ENCODE measurements around the gene CCDC177.
A peak's percentile ranks its signal among the peaks of the same experiment; 100 is the strongest.

DNA sequence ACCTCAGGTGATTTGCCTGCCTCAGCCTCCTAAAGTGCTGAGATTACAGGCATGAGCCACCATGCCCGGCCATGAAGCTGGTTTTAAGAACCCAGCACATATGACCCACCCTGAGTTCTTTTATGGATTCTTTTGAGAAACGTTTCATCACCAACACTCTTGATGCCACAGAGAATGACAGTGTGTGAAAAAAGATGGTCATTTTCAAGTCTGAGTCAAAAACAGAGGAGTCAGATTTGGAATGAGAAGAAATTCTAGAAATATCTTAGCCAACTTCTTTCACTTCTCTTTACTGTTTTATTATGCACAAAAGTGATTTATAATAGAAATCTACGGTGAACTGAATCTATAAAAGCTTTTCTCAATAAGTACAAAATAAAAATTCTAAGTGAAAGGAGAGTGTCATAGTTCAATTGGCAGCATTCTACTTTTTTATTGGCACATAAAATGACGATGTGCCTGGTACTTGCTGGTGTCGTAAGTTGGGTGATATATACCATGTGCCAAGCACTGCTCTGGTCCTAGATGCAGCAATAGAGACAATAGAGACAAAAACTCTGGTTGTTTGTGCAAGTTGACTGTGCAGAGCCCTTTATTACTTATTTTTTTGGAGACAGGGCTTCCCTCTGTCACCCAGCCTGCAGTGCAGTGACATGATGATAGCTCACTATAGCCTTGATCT lies 33.9 kb downstream of the CCDC177 start:
- TF ChIP-seq, protein P1, sequence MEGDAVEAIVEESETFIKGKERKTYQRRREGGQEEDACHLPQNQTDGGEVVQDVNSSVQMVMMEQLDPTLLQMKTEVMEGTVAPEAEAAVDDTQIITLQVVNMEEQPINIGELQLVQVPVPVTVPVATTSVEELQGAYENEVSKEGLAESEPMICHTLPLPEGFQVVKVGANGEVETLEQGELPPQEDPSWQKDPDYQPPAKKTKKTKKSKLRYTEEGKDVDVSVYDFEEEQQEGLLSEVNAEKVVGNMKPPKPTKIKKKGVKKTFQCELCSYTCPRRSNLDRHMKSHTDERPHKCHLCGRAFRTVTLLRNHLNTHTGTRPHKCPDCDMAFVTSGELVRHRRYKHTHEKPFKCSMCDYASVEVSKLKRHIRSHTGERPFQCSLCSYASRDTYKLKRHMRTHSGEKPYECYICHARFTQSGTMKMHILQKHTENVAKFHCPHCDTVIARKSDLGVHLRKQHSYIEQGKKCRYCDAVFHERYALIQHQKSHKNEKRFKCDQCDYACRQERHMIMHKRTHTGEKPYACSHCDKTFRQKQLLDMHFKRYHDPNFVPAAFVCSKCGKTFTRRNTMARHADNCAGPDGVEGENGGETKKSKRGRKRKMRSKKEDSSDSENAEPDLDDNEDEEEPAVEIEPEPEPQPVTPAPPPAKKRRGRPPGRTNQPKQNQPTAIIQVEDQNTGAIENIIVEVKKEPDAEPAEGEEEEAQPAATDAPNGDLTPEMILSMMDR (IDR thresholded peaks at IDR 0.05; ENCODE audit: low read depth, low read length, missing input control) = no peak
- TF ChIP-seq NR2F2 (IDR thresholded peaks at IDR 0.05) (no peak), EGR1 (IDR thresholded peaks at IDR 0.05; ENCODE audit: low read depth in 2 of 2) (no peak), YY1 (IDR thresholded peaks at IDR 0.05) (no peak), GABPA (IDR thresholded peaks at IDR 0.05 in 1 of 2, conservative IDR thresholded peaks at IDR 0.05 in 1 of 2) (no peak), RXRA (IDR thresholded peaks at IDR 0.05) (peak in 1 of 2 donors; percentile 8), TAF1 (conservative IDR thresholded peaks at IDR 0.05) (no peak)
- TF ChIP-seq, protein P2, sequence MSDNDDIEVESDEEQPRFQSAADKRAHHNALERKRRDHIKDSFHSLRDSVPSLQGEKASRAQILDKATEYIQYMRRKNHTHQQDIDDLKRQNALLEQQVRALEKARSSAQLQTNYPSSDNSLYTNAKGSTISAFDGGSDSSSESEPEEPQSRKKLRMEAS (IDR thresholded peaks at IDR 0.05) = no peak
- TF ChIP-seq, protein P3, sequence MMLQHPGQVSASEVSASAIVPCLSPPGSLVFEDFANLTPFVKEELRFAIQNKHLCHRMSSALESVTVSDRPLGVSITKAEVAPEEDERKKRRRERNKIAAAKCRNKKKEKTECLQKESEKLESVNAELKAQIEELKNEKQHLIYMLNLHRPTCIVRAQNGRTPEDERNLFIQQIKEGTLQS (IDR thresholded peaks at IDR 0.05) = no peak
- TF ChIP-seq, protein P4, sequence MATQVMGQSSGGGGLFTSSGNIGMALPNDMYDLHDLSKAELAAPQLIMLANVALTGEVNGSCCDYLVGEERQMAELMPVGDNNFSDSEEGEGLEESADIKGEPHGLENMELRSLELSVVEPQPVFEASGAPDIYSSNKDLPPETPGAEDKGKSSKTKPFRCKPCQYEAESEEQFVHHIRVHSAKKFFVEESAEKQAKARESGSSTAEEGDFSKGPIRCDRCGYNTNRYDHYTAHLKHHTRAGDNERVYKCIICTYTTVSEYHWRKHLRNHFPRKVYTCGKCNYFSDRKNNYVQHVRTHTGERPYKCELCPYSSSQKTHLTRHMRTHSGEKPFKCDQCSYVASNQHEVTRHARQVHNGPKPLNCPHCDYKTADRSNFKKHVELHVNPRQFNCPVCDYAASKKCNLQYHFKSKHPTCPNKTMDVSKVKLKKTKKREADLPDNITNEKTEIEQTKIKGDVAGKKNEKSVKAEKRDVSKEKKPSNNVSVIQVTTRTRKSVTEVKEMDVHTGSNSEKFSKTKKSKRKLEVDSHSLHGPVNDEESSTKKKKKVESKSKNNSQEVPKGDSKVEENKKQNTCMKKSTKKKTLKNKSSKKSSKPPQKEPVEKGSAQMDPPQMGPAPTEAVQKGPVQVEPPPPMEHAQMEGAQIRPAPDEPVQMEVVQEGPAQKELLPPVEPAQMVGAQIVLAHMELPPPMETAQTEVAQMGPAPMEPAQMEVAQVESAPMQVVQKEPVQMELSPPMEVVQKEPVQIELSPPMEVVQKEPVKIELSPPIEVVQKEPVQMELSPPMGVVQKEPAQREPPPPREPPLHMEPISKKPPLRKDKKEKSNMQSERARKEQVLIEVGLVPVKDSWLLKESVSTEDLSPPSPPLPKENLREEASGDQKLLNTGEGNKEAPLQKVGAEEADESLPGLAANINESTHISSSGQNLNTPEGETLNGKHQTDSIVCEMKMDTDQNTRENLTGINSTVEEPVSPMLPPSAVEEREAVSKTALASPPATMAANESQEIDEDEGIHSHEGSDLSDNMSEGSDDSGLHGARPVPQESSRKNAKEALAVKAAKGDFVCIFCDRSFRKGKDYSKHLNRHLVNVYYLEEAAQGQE (IDR thresholded peaks at IDR 0.05) = no peak
- TF ChIP-seq, protein P5, sequence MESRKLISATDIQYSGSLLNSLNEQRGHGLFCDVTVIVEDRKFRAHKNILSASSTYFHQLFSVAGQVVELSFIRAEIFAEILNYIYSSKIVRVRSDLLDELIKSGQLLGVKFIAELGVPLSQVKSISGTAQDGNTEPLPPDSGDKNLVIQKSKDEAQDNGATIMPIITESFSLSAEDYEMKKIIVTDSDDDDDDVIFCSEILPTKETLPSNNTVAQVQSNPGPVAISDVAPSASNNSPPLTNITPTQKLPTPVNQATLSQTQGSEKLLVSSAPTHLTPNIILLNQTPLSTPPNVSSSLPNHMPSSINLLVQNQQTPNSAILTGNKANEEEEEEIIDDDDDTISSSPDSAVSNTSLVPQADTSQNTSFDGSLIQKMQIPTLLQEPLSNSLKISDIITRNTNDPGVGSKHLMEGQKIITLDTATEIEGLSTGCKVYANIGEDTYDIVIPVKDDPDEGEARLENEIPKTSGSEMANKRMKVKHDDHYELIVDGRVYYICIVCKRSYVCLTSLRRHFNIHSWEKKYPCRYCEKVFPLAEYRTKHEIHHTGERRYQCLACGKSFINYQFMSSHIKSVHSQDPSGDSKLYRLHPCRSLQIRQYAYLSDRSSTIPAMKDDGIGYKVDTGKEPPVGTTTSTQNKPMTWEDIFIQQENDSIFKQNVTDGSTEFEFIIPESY (IDR thresholded peaks at IDR 0.05) = no peak
